HCT116 (cell line): ENCODE measurements around the gene GHDC. TPM values are rescaled to one million over a fixed set of nuclear protein-coding genes. Genes with fewer than 3 reads are reported as not detected.

ENCODE experiments used
- ATAC-seq: fragments of 200-7000 bp; cut with Tn5 transposase; 2 replicates; pipeline ENCODE4 v1.9.1; 2020; ENCODE audit warnings: mild to moderate bottlenecking, moderate library complexity
- BruUV-seq: library from RNA; stranded (reverse); fragments of 400-500 nt; replicated peaks from 2 replicates; lab custom pipeline; 2021; lab: Mats Ljungman, UMichigan
- CTCF ChIA-PET: fragments of 300-600 bp; sonication (Branson Sonifier 250); formaldehyde crosslinking; loops from one replicate; lab custom pipeline; 2021; ENCODE audit warnings: antibody characterized with exemption; lab: Charles Lee
- POLR2A ChIA-PET: fragments of 300-600, 350-600 bp; sonication (Branson Sonifier 250); formaldehyde crosslinking; loops from one replicate; lab custom pipeline; 2021; ENCODE audit warnings: antibody characterized with exemption; lab: Charles Lee
- RAD21 ChIA-PET, 2 experiments: fragments of 300-600 bp; sonication (Branson Sonifier 250); formaldehyde crosslinking; loops; one replicate each; lab custom pipeline; 2023; ENCODE audit warnings: low total read pairs in 2 of 2; ENCODE audit not compliant: uncharacterized antibody in 2 of 2, unreplicated experiment in 2 of 2, low non-redundant PET in 1 of 2; lab: Charles Lee
- DNase-seq: peaks from one replicate; pipeline ENCODE4 v3.0.0-alpha.2; 2010; ENCODE audit warnings: low read depth, low spot score
- H2AFZ ChIP-seq: fragments of 200-600 bp; shearing (Covaris generic), sonication (generic); 2 replicates; pipeline ENCODE4 v1.6.1; 2017; ENCODE audit warnings: low read depth, mixed run types, mixed read lengths, antibody characterized with exemption, low read length; ENCODE audit not compliant: poor library complexity, severe bottlenecking
- H3K27ac ChIP-seq: 2 replicates; pipeline ENCODE4 v1.5.1; 2012; ENCODE audit warnings: low read depth, low read length
- H3K27me3 ChIP-seq: fragments of 200-600 bp; sonication (generic); 2 replicates; pipeline ENCODE4 v1.6.1; 2016; ENCODE audit warnings: mixed run types, low read length, mixed read lengths; ENCODE audit not compliant: insufficient read depth
- H3K36me3 ChIP-seq, 2 experiments: fragments of 200-500 bp in 1 of 2; fragments of 200-600 bp in 1 of 2; sonication (Bioruptor generic) in 1 of 2; sonication (generic) in 1 of 2; 2 replicates each; pipeline versions ENCODE4 v1.5.1 to v1.6.1; 2014 to 2016; ENCODE audit warnings: low read length in 2 of 2, inconsistent platforms in 1 of 2, mixed read lengths in 1 of 2, mixed run types in 1 of 2; ENCODE audit not compliant: insufficient read depth in 2 of 2, control insufficient read depth in 1 of 2
- H3K4me1 ChIP-seq, 2 experiments: fragments of 200-600 bp in 1 of 2; sonication (generic) in 1 of 2; 2 replicates each; pipeline versions ENCODE4 v1.5.1 to v1.6.1; 2012 to 2017; ENCODE audit warnings: low read length in 2 of 2, inconsistent platforms in 1 of 2, mild to moderate bottlenecking in 1 of 2, mixed read lengths in 1 of 2, mixed run types in 1 of 2, moderate library complexity in 1 of 2; ENCODE audit not compliant: insufficient read depth in 2 of 2, control insufficient read depth in 1 of 2
- H3K4me2 ChIP-seq: fragments of 200-600 bp; sonication (generic); 2 replicates; pipeline ENCODE4 v1.6.1; 2017; ENCODE audit warnings: mixed run types, low read length, mixed read lengths
- H3K4me3 ChIP-seq, 2 experiments: fragments of 200-600 bp in 1 of 2; sonication (generic) in 1 of 2; replicated peaks in 1 of 2; 2 replicates each; pipeline ENCODE4 v1.5.1; 2011 to 2016; ENCODE audit warnings: low read length in 2 of 2, control low read depth in 1 of 2, low read depth in 1 of 2, mild to moderate bottlenecking in 1 of 2, mixed read lengths in 1 of 2, mixed run types in 1 of 2
- H3K79me2 ChIP-seq: fragments of 200-600 bp; sonication (generic); 2 replicates; pipeline ENCODE4 v1.6.1; 2017; ENCODE audit warnings: mild to moderate bottlenecking, mixed run types, low read length, moderate library complexity, mixed read lengths; ENCODE audit not compliant: insufficient read depth
- H3K9ac ChIP-seq: fragments of 200-600 bp; sonication (generic); 2 replicates; pipeline ENCODE4 v1.6.1; 2016; ENCODE audit warnings: low read length, mixed read lengths
- H3K9me2 ChIP-seq: fragments of 200-600 bp; sonication (generic), shearing (Covaris generic); 2 replicates; pipeline ENCODE4 v1.6.1; 2017; ENCODE audit warnings: mixed run types, mild to moderate bottlenecking, moderate library complexity; ENCODE audit not compliant: insufficient read depth
- H3K9me3 ChIP-seq, 2 experiments: fragments of 200-500 bp in 1 of 2; fragments of 200-600 bp in 1 of 2; sonication (Bioruptor generic) in 1 of 2; sonication (generic) in 1 of 2; 2 replicates each; pipeline ENCODE4 v1.6.1; 2014 to 2017; ENCODE audit warnings: low read length in 2 of 2, mixed read lengths in 2 of 2, inconsistent platforms in 1 of 2, low read depth in 1 of 2, mild to moderate bottlenecking in 1 of 2, mixed run types in 1 of 2, moderate library complexity in 1 of 2; ENCODE audit not compliant: control insufficient read depth in 1 of 2, insufficient read depth in 1 of 2
- H4K20me1 ChIP-seq: fragments of 200-600 bp; sonication (generic), shearing (Covaris generic); 2 replicates; pipeline ENCODE4 v1.6.1; 2017; ENCODE audit warnings: mixed run types, mild to moderate bottlenecking, moderate library complexity; ENCODE audit not compliant: insufficient read depth
- CTCF ChIP-seq, 3 experiments: fragments of 200-600 bp in 1 of 3; sonication (generic) in 1 of 3; IDR thresholded peaks in 2 of 3; conservative IDR thresholded peaks in 1 of 3; 2 replicates each; pipeline ENCODE4 v1.5.1; 2012 to 2017; ENCODE audit warnings: low read depth in 2 of 3, low read length in 2 of 3, antibody characterized with exemption in 1 of 3, borderline replicate concordance in 1 of 3, control low read depth in 1 of 3, mild to moderate bottlenecking in 1 of 3, mixed read lengths in 1 of 3, mixed run types in 1 of 3, moderate library complexity in 1 of 3; ENCODE audit not compliant: insufficient read depth in 1 of 3
- JUND ChIP-seq: IDR thresholded peaks from 2 replicates; pipeline ENCODE4 v1.6.1; 2012
- POLR2AphosphoS5 ChIP-seq: IDR thresholded peaks from 2 replicates; pipeline ENCODE4 v1.6.1; 2011; ENCODE audit warnings: mild to moderate bottlenecking, low read depth, low read length, moderate library complexity
- RAD21 ChIP-seq: IDR thresholded peaks from 2 replicates; pipeline ENCODE4 v1.6.1; 2012; ENCODE audit warnings: low read depth, mild to moderate bottlenecking
- intact Hi-C: fragments of 100-400 bp; cut with micrococcal nuclease; formaldehyde crosslinking; loops from 2 replicates; pipeline ENCODE4 v1.10.0; 2022
- total RNA-seq: library from RNA; stranded (reverse); gene quantifications from one replicate; pipeline ENCODE4 v1.2.1, GENCODE V29; 2021; ENCODE audit not compliant: unreplicated experiment
- TF ChIP-seq, protein P1 (sequence below): IDR thresholded peaks from 2 replicates; pipeline ENCODE4 v1.6.1; 2012

Gene GHDC
- total RNA-seq, 1 experiment from 2014 or later, result 13.2 TPM

DNA sequence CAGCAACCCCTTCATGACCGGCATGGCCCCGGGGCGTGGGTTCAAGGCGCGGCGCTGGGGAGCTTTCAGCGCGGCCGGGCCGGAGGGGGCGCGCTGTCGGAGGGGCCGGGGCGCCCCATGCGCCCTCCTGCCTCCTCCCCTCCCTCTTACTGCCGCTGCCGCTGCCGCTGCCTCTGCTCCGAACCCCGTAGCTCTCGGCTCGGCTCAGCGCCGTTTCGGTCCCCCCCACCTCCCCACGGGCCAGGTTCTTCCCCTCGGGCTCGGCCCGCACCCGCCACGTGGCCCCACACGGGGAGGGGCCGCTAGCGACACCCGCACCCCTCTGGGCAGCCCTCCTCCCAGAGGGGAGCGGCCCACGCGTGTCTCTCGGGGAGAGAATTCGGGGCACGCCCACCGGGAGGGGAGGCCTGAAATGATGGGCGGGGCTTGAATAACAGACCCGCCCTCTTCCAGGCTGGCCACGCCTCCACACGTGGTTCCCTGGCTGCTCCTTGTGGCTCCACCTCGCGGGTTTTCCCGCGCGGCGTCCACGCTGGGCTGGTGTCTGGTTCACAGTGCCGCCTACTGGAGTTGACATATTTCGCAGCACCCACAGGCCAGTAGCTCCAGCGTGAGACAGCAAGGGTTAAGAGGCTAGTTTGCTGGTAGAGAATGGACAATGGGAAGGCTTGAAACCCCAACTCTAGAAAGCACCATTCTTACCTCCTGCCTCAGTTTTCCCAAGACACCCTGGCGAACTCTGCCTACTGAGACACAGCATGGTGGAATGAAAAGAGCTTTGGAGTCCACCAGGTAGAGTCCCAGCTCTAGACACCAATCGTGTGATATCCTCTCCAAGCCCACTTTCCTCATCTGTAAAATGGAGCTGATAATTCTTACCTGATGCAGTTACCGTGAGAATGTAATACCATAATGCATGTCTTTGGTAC, 13.1 kb downstream of the GHDC start, which contains the start of gene KCNH4:
Gene KCNH4, minus strand, starts transcription at position 221 of the 929 bp plus-strand sequence. Its CDS starts 197 bp downstream, at position 24.
- Histone ChIP-seq H3K4me2 (no peak within 1 kb of the TSS), H3K27ac (no peak within 1 kb of the TSS)
- intact Hi-C loops, result no loop called here
- ATAC-seq, result peak; percentile 60
- TF ChIP-seq JUND (no peak), RAD21 (peak; percentile 41; the same call in 1 of the 2 replicates), POLR2AphosphoS5 (no peak), CTCF (IDR thresholded peaks at IDR 0.05 in 2 of 3, conservative IDR thresholded peaks at IDR 0.05 in 1 of 3; ENCODE audit: borderline replicate concordance in 1 of 3, insufficient read depth in 1 of 3, low read depth in 2 of 3, low read length in 2 of 3) (peak; percentile 49 to 53 (median 51); a peak in 5 of 6 replicates)
- TF ChIP-seq, protein P1, sequence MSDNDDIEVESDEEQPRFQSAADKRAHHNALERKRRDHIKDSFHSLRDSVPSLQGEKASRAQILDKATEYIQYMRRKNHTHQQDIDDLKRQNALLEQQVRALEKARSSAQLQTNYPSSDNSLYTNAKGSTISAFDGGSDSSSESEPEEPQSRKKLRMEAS, result peak; percentile 79
- TF ChIP-seq, all 23 proteins: peak for 3
- no peaks in the 10 kb centered on the region for H3K9me3 ChIP-seq
- peaks cover 14 to 27% of the 10 kb centered on the region in 2 experiments for H3K4me1 ChIP-seq
- H2AFZ ChIP-seq, result no peak within 1 kb of the TSS
- no peaks in the 10 kb centered on the region for H4K20me1 ChIP-seq
- no peak within 1 kb of the TSS for H3K9ac ChIP-seq
- H3K27me3 ChIP-seq, result no peaks in the 10 kb centered on the region
- H3K36me3 ChIP-seq, result no peaks in the 10 kb centered on the region
- CTCF ChIA-PET, result interaction anchor here (0.5 to 1.2 kb wide), 3 partner anchors 21 to 236 kb away, joined by 3 read pairs; no protein-coding TSS in a partner anchor
- POLR2A ChIA-PET, result no interaction called here
- no TSS peak for BruUV-seq
- RAD21 ChIA-PET, result no interaction called here
- no peaks in the 10 kb centered on the region for H3K9me2 ChIP-seq
- peak; percentile 34 for DNase-seq
- H3K4me3 ChIP-seq, result no peak within 1 kb of the TSS
- H3K79me2 ChIP-seq, result no peaks in the 10 kb centered on the region
